SKM-1 (cell line): ENCODE results near the gene GNAL.
"Not testable (repeated sequence)": the region's sequence is repeated elsewhere in the genome, so short reads cannot be mapped to it uniquely, and the experiment has no call there.

Source experiments
- DNase-seq: peaks from one replicate; lab custom pipeline; 2025; ENCODE audit not compliant: unreplicated experiment; lab: John Stamatoyannopoulos, UW

The GNAL gene

GRCh38 chr18:11866764-11867163, 177.7 kb downstream of the GNAL start:
- no peak for DNase-seq

- DNase-seq: no peak
Measured at GRCh38 chr18:11868230-11868629, 179.2 kb downstream of the GNAL start.

- no peak for DNase-seq
Measured at GRCh38 chr18:11871501-11871900, 182.4 kb downstream of the GNAL start.

- DNase-seq: no peak
Measured at GRCh38 chr18:11872479-11873136, 183.5 kb downstream of the GNAL start.

- DNase-seq: no peak
Measured at GRCh38 chr18:11873670-11874340, 184.7 kb downstream of the GNAL start.

GRCh38 chr18:11874676-11875075, 185.6 kb downstream of the GNAL start:
- no peak for DNase-seq

- DNase-seq: no peak
Measured at GRCh38 chr18:11877497-11878135, 188.6 kb downstream of the GNAL start.

GRCh38 chr18:11880586-11881304, 191.7 kb downstream of the GNAL start:
- DNase-seq: no peak

- no peak for DNase-seq
Measured at GRCh38 chr18:11882636-11883035, 193.6 kb downstream of the GNAL start.

- DNase-seq: peak; percentile 31
Measured at GRCh38 chr18:11883153-11883552, 194.1 kb downstream of the GNAL start.

- DNase-seq: no peak
Measured at GRCh38 chr18:11884396-11885030, 195.4 kb downstream of the GNAL start.

- no peak for DNase-seq
Measured at GRCh38 chr18:11885278-11885947, 196.3 kb downstream of the GNAL start.

- DNase-seq: no peak
Measured at GRCh38 chr18:11886577-11887110, 197.6 kb downstream of the GNAL start.

- DNase-seq: no peak
Measured at GRCh38 chr18:11887328-11888128, 198.5 kb downstream of the GNAL start.

- DNase-seq: no peak
Measured at GRCh38 chr18:11888726-11889125, 199.7 kb downstream of the GNAL start.

GRCh38 chr18:11889284-11889683, 200.2 kb downstream of the GNAL start:
- DNase-seq: no peak

- no peak for DNase-seq
Measured at GRCh38 chr18:11891737-11892136, 202.7 kb downstream of the GNAL start.

GRCh38 chr18:11892438-11892837, 203.4 kb downstream of the GNAL start:
- DNase-seq: not testable (repeated sequence)

- DNase-seq: no peak
Measured at GRCh38 chr18:11897781-11898180, 208.7 kb downstream of the GNAL start.

GRCh38 chr18:11899063-11899462, 210.0 kb downstream of the GNAL start:
- DNase-seq: no peak
